Activated T-helper 1 cell treated with anti-CD3 and anti-CD28 coated beads, Interleukin-2, amount 50 U/mL, for 16 hours (primary cell): ENCODE measurements around the gene SMURF2.

Experiments used
- DNase-seq, 2 donors: peaks; one replicate each; pipeline ENCODE4 v3.0.0-alpha.2; 2020; ENCODE audit warnings: low read depth in 1 of 2, low spot score in 1 of 2

Gene SMURF2

GRCh38 chr17:64544742-64545141, 117.4 kb downstream of the SMURF2 start:
- no peak for DNase-seq

- no peak for DNase-seq
These were observed 121.9 kb downstream of the SMURF2 start for GRCh38 chr17:64540118-64540776.

GRCh38 chr17:64538508-64539130, 123.5 kb downstream of the SMURF2 start:
- no peak for DNase-seq

GRCh38 chr17:64537488-64537887, 124.6 kb downstream of the SMURF2 start:
- DNase-seq = no peak

- DNase-seq = no peak
These were observed 125.2 kb downstream of the SMURF2 start for GRCh38 chr17:64536913-64537312.

GRCh38 chr17:64535357-64535756, 126.8 kb downstream of the SMURF2 start:
- no peak for DNase-seq

GRCh38 chr17:64534187-64534586, 127.9 kb downstream of the SMURF2 start:
- DNase-seq = no peak

- no peak for DNase-seq
These were observed 128.3 kb downstream of the SMURF2 start for GRCh38 chr17:64533784-64534183.

- no peak for DNase-seq
These were observed 129.7 kb downstream of the SMURF2 start for GRCh38 chr17:64532409-64532808.

- DNase-seq = no peak
These were observed 130.1 kb downstream of the SMURF2 start for GRCh38 chr17:64531955-64532371.

- DNase-seq = no peak
These were observed 132.9 kb downstream of the SMURF2 start for GRCh38 chr17:64529221-64529620.

- no peak for DNase-seq
These were observed 134.2 kb downstream of the SMURF2 start for GRCh38 chr17:64527914-64528313.

- DNase-seq = no peak
These were observed 141.7 kb downstream of the SMURF2 start for GRCh38 chr17:64520359-64520758.

GRCh38 chr17:64519601-64520000, 142.5 kb downstream of the SMURF2 start:
- no peak for DNase-seq

- no peak for DNase-seq
These were observed 146.3 kb downstream of the SMURF2 start for GRCh38 chr17:64515829-64516228.

- no peak for DNase-seq
These were observed 146.7 kb downstream of the SMURF2 start for GRCh38 chr17:64515419-64515818.

GRCh38 chr17:64509179-64509578, 152.9 kb downstream of the SMURF2 start:
- no peak for DNase-seq

GRCh38 chr17:64508683-64509082, 153.4 kb downstream of the SMURF2 start:
- no peak for DNase-seq

GRCh38 chr17:64507413-64507782, 154.7 kb downstream of the SMURF2 start:
- no peak for DNase-seq

GRCh38 chr17:64506576-64507412, 155.3 kb downstream of the SMURF2 start, which contains the start of gene CEP95:
TSS of gene CEP95 (plus strand) at chr17:64506977. CDS start at chr17:64507098, 121 bp downstream.
- peak; percentile 86 to 90 for DNase-seq

GRCh38 chr17:64506201-64506575, 155.9 kb downstream of the SMURF2 start, which contains the start of gene DDX5:
TSS of gene DDX5 (minus strand) at chr17:64506289. CDS start at chr17:64506119, 170 bp downstream.
- DNase-seq = peak; percentile 95 to 97
